Colon (tissue), 2 donors: Measurements from ENCODE around the gene SOWAHC.

Source experiments
- FAIRE-seq: peaks from 2 replicates; lab custom pipeline; 2012; peaks lifted over from hg19 to GRCh38; lab: Jason Lieb, UNC
- donor health status: control.
- donor health status: control.

SOWAHC gene

GRCh38 chr2:109647636-109648035 is 33.5 kb downstream of the SOWAHC start:
- no peak for FAIRE-seq

DNA sequence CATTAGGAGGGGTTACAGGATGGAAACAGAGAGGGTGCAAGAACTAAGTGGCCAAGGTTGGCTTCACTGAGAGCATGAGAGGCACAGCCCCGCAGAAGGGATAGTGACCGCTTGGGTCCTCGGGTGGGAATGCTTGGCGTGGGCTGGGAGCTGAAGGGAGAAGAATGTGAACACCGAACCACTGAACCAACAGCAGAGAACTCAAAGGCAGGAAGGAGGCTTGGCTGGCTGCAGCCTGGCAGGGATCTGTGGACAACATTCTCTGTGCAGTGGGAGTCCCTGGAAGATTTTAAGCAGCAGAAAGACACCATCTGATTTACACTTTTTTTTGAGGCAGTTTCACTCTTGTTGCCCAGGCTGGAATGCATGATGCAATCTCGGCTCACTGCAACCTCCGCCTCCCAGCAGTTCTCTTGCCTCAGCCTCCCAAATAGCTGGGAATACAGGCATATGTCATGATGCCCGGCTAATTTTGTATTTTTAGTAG is 33.9 kb downstream of the SOWAHC start:
- FAIRE-seq: no peak

DNA sequence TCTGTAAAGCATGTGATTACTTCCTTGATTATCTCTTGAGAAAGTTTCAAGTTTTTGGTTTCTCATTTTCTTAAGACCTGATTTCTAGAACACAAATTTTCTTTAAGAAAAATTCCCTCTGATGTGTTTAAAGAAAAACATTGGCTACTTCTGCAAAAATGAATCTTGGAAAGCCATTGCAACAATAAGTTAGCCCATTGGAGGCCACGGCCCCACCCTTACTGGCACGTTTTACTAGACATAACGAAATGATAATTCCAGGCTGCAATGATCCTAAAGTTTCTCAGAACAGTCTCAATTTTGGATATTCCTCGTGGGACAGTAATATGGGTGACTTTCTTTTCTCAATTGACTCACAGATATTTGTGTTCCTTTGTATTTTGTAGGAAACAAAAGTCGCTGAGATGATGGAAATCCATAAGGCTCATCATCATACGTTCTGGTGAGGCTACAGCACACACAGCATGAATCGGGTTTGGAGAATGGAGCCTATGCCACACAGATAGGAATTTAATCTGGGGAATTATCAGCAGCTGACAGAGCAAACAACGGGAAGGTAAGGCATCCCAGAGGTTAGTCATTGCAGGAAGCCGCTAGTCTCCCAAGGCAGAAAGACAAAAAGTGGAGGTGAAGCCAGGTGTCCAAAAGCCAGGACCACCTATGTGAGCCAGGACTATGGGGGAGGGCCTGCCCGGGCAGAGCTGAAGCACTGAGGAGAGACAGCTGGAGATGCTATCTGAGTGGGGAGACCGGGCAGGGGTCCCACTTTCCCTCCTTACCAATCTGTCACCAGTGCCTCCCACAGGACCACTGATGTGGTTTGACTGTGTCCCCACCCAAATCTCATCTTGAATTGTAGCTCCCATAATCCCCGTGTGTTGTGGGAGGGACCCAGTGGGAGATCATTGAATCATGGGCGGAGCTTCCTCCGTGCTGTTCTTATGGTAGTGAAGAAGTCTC is 35.9 kb downstream of the SOWAHC start:
- no peak for FAIRE-seq

GRCh38 chr2:109654326-109655050 is 40.3 kb downstream of the SOWAHC start:
- FAIRE-seq: no peak

GRCh38 chr2:109655287-109655686 is 41.1 kb downstream of the SOWAHC start:
- no peak for FAIRE-seq

- FAIRE-seq: no peak
Observed at GRCh38 chr2:109659396-109660045, 45.4 kb downstream of the SOWAHC start.

DNA sequence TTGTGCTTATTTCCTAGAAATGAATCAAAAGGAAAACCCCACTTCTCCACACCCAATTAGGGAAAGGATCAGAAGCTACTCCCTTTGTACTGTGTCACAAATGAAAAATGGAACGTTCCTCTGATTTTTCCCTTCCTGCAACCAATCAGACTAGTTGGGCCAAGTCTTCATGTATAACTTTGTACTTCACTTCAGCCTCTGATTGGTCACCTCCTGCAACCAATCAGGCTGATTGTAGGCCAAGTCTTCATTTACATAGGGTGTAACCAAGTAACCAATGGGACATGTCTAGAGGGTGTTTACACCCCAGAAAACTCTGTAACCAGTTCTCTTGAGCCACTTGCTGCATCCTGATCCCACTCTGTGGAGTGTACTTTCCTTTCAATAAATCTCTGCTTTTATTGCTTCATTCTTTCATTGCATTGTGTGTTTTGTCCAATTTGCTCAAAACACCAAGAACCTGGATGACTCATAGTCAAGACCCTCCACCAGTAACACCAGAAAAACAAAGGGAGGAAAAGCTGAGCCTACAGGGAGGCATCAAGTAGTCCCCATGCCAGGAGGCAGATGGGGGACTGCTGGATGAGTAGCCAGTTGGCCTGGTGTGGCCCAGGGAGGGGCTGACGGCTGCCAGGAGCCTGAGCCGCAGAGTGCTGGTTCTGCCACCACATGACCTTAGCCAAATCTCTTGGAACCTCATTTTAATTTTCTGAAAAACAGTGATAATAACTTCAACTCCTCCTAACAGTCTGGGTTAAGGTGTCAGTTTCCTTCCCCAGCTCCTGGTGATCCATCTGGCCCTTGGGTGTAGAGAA is 46.1 kb downstream of the SOWAHC start:
- no peak for FAIRE-seq

DNA sequence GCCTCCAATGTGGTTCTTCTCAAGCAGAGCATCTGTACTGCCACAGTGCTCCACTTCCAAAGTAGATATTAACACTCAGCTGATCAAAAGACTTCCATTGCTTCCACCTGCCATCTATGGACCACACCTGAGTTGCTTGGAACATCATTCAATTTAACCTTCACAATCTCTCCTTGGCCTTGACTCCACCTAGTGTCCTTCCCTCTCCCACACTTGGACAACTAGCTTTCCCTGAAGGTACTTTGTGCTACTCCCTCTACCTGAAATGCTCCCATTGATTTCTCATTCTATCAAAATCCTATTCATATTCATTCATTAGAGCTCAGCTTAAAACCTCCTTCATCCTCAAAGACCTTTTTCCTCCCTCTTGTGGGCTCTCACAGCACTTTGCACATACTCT is 48.7 kb downstream of the SOWAHC start:
- no peak for FAIRE-seq

- FAIRE-seq: no peak
Observed at GRCh38 chr2:109663721-109664120, 49.6 kb downstream of the SOWAHC start.

DNA sequence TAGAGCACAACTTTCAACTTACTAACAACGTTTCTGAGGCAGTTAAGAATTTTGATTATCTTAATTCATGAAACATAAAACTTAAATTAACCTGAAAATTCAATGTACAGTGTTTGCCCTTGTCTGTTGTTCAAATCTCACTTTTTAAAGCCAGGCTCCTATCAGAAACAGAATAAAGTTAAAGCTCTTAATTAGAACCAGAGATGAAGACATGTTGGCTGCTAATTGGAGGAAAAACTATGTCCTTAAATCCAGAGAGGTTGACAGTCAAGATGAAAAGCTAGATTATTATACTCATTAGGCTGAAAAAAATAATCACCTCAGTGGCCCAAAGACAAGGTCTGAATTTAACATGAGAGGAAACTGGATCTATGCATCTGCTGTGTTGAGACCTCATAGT is 52.3 kb downstream of the SOWAHC start:
- FAIRE-seq: no peak
